Measurements from ENCODE around the gene TM9SF3.

- TF ChIP-seq, protein P1, sequence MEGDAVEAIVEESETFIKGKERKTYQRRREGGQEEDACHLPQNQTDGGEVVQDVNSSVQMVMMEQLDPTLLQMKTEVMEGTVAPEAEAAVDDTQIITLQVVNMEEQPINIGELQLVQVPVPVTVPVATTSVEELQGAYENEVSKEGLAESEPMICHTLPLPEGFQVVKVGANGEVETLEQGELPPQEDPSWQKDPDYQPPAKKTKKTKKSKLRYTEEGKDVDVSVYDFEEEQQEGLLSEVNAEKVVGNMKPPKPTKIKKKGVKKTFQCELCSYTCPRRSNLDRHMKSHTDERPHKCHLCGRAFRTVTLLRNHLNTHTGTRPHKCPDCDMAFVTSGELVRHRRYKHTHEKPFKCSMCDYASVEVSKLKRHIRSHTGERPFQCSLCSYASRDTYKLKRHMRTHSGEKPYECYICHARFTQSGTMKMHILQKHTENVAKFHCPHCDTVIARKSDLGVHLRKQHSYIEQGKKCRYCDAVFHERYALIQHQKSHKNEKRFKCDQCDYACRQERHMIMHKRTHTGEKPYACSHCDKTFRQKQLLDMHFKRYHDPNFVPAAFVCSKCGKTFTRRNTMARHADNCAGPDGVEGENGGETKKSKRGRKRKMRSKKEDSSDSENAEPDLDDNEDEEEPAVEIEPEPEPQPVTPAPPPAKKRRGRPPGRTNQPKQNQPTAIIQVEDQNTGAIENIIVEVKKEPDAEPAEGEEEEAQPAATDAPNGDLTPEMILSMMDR (IDR thresholded peaks at IDR 0.05): no peak
- TF ChIP-seq KDM1A (IDR thresholded peaks at IDR 0.05; ENCODE audit: low read depth) (no peak), SMC3 (IDR thresholded peaks at IDR 0.05) (no peak), HEYL (CRISPR knock-in tag; IDR thresholded peaks at IDR 0.05) (no peak), PHF8 (IDR thresholded peaks at IDR 0.05; ENCODE audit: borderline replicate concordance, low read depth) (no peak), POLR2A (IDR thresholded peaks at IDR 0.05; ENCODE audit: low read length) (no peak), FOSL2 (IDR thresholded peaks at IDR 0.05) (no peak), FOSL2 (CRISPR knock-in tag; IDR thresholded peaks at IDR 0.05) (no peak), RCOR1 (IDR thresholded peaks at IDR 0.05; ENCODE audit: low read depth, low read length) (no peak), BHLHE40 (IDR thresholded peaks at IDR 0.05; ENCODE audit: low read depth, low read length) (no peak), MAZ (IDR thresholded peaks at IDR 0.05; ENCODE audit: borderline replicate concordance, low read depth, low read length) (no peak), EHMT2 (IDR thresholded peaks at IDR 0.05; ENCODE audit: low read depth) (no peak), RAD21 (conservative IDR thresholded peaks at IDR 0.05 in 1 of 2, IDR thresholded peaks at IDR 0.05 in 1 of 2) (no peak), HOXA7 (CRISPR knock-in tag; IDR thresholded peaks at IDR 0.05) (no peak)
Measured at GRCh38 chr10:96493254-96493653, 93.6 kb downstream of the TM9SF3 start.
